Kidney (tissue), 14 donors: ENCODE measurements around the gene CEP104. TPM values are rescaled to one million over a fixed set of nuclear protein-coding genes. Genes with fewer than 3 reads are reported as not detected.

Experiments
- DNase-seq, 5 donors: peaks; one replicate each; pipeline ENCODE4 v3.0.0-alpha.2; 2013 to 2020
- FAIRE-seq: peaks from 2 replicates; lab custom pipeline; 2012; peaks lifted over from hg19 to GRCh38; lab: Jason Lieb, UNC
- H3K27ac ChIP-seq, 2 donors: one replicate each; pipeline ENCODE4 v1.7.0; 2013; ENCODE audit warnings: low read depth in 2 of 2, low read length in 2 of 2, inconsistent platforms in 1 of 2
- H3K27me3 ChIP-seq: one replicate; pipeline ENCODE4 v1.7.1; 2013; ENCODE audit warnings: low read length, inconsistent platforms; ENCODE audit not compliant: control insufficient read depth, insufficient read depth
- H3K36me3 ChIP-seq, 3 donors: one replicate each; pipeline versions ENCODE4 v1.7.0 to v1.7.1; 2013; ENCODE audit warnings: low read length in 3 of 3, control low read depth in 1 of 3, inconsistent platforms in 1 of 3; ENCODE audit not compliant: insufficient read depth in 3 of 3, control insufficient read depth in 2 of 3
- H3K4me1 ChIP-seq, 3 donors: one replicate each; pipeline versions ENCODE4 v1.7.0 to v1.7.1; 2013; ENCODE audit warnings: low read length in 3 of 3, inconsistent platforms in 1 of 3, low read depth in 1 of 3; ENCODE audit not compliant: control insufficient read depth in 2 of 3, insufficient read depth in 2 of 3
- H3K4me3 ChIP-seq, 3 donors: one replicate each; pipeline versions ENCODE4 v1.7.0 to v1.8.1; 2013; ENCODE audit warnings: low read length in 3 of 3, control low read depth in 1 of 3, inconsistent platforms in 1 of 3
- H3K9ac ChIP-seq, 3 donors: one replicate each; pipeline versions ENCODE4 v1.7.0 to v1.7.1; 2013; ENCODE audit warnings: low read length in 3 of 3, control low read depth in 1 of 3, inconsistent platforms in 1 of 3
- H3K9me3 ChIP-seq, 3 donors: one replicate each; pipeline versions ENCODE4 v1.7.0 to v1.7.1; 2013; ENCODE audit warnings: low read length in 3 of 3, control low read depth in 1 of 3, inconsistent platforms in 1 of 3; ENCODE audit not compliant: control insufficient read depth in 2 of 3, insufficient read depth in 1 of 3
- CTCF ChIP-seq: IDR thresholded peaks from 3 replicates; pipeline ENCODE4 v1.5.1; 2012; ENCODE audit warnings: mild to moderate bottlenecking, moderate library complexity, borderline replicate concordance; ENCODE audit not compliant: insufficient read depth; ENCODE audit errors: extremely low read depth
- intact Hi-C: fragments of 100-400 bp; cut with DNase I; formaldehyde crosslinking; loops from one replicate; pipeline ENCODE4 v1.11.1; 2022
- polyA plus RNA-seq: library from polyadenylated mRNA; stranded (reverse); fragments of 350-450 nt; fragmentation: Illumina TruSeq; extraction: RNeasy Lipid Tissue Mini Kit (QIAGEN cat#74804); gene quantifications from one replicate; pipeline ENCODE4 v1.2.3, GENCODE V29; 2014; ENCODE audit warnings: low read depth, low replicate concordance; ENCODE audit not compliant: insufficient read depth
- total RNA-seq: library from RNA; stranded (reverse); fragmentation: NEBNext Ultra II Directional; extraction: Animal tissue kit (Norgen Biotek cat#: 25700); gene quantifications from one replicate; pipeline ENCODE4 v1.2.1, GENCODE V29; 2021
- donor health status: control.
- donor health status: control.
- donor health status: control.
- donor health status: control.
- donor health status: control.
- donor health status: DM: yes; HTN: yes; CAD: no.
- donor health status: Normal renal cell carcinoma (clear cell type).

CEP104 gene
- total and polyA plus RNA-seq, 2 donors from 2014 or later: 11.1 to 51.2 TPM

GRCh38 chr1:3779265-3779911 is 77.6 kb downstream of the CEP104 start:
- Histone ChIP-seq H3K9ac (no peak overlapping the region), H3K4me1 (peaks cover 0 to 20% (median 5%) of the 10 kb centered on the region in 3 donors), H3K4me3 (no peak overlapping the region), H3K27me3 (no peaks in the 10 kb centered on the region), H3K36me3 (peaks cover 8 to 35% (median 30%) of the 10 kb centered on the region in 3 donors), H3K27ac (no peak overlapping the region), H3K9me3 (no peaks in the 10 kb centered on the region)
- intact Hi-C loops: no loop called here
- no peak for TF ChIP-seq CTCF
- DNase-seq (peak in 1 of 5 donors; percentile 31), FAIRE-seq (no peak)

- Histone ChIP-seq H3K27ac (no peak overlapping the region), H3K9ac (no peak overlapping the region), H3K9me3 (no peaks in the 10 kb centered on the region), H3K4me3 (no peak overlapping the region), H3K4me1 (peaks cover 0 to 20% (median 5%) of the 10 kb centered on the region in 3 donors), H3K36me3 (peaks cover 8 to 31% (median 27%) of the 10 kb centered on the region in 3 donors), H3K27me3 (no peaks in the 10 kb centered on the region)
- DNase-seq (peak in 1 of 5 donors; percentile 46), FAIRE-seq (no peak)
- no peak for TF ChIP-seq CTCF
- intact Hi-C loops: no loop called here
Observed at GRCh38 chr1:3778590-3779264, 78.3 kb downstream of the CEP104 start.

- no peak overlapping the region for H3K27ac ChIP-seq
- no peaks in the 10 kb centered on the region for H3K9me3 ChIP-seq
- H3K9ac ChIP-seq: no peak overlapping the region
- no peak for TF ChIP-seq CTCF
- no peaks in the 10 kb centered on the region for H3K27me3 ChIP-seq
- intact Hi-C loops: no loop called here
- DNase-seq (peak in 1 of 5 donors; percentile 66), FAIRE-seq (no peak)
- H3K4me1 ChIP-seq: peaks cover 0 to 24% (median 12%) of the 10 kb centered on the region in 3 donors
- H3K36me3 ChIP-seq: peaks cover 8 to 27% (median 24%) of the 10 kb centered on the region in 3 donors
- H3K4me3 ChIP-seq: no peak overlapping the region
Observed at GRCh38 chr1:3777647-3778589, 79.1 kb downstream of the CEP104 start.
